ENCODE data around the gene HTR7. TPM values are rescaled to one million over a fixed set of nuclear protein-coding genes. Genes with fewer than 3 reads are reported as not detected.

HTR7 gene
- total RNA-seq, 1 donor, result 9.8 TPM

DNA sequence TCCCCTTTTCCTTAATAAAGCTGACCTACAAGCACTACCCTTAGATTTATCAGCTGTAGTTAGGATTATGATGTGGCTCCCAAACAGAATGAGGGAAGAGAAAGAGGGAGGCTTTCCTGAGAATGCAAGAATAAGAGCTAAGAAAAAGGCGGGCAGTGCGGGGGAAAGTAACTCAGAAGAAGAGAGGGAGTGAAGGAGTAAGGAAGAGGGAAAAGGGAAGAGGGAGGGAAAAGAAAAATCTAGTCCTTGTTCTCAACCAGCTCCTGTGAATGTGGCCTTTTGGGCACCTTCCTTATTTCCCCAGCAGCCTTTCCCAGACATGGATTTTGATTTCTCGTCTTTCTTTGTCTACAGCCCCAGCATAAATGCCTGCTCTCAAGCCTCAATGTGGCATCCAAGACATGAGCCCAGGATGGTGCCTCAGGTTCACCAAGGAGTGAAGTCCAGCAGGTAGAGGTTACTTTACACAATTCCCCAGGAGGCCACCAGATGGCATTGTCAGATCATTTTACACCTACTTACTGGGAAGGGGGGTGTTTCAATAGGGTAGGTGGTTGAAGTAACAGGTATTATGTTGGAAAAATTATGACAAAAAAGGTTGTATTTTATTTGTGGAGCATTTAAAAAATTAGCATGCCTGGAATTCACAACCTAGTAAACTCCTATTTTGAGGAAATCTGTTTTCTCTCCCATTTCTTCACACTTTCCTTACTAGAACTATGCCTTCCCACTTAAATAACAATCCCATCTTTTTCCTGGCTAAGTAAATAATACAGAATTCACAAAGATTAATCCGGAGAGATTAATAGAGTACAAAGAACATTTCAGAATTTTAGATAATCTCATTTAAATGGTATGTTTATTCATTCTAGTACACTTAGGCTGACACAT, 106.5 kb downstream of the HTR7 start:
- Histone ChIP-seq H3K27ac (ENCODE audit: low read depth, low read length) (no peak overlapping the region), H3K4me2 (ENCODE audit: insufficient read depth, low read length) (no peak overlapping the region), H2AFZ (ENCODE audit: low read length) (no peak overlapping the region), H4K20me1 (ENCODE audit: insufficient read depth, low read length) (no peaks in the 10 kb centered on the region), H3K9me3 (ENCODE audit: low read depth, low read length) (no peaks in the 10 kb centered on the region), H3K4me3 (ENCODE audit: insufficient read depth, low read length) (no peak overlapping the region), H3K79me2 (ENCODE audit: insufficient read depth, low read length) (no peaks in the 10 kb centered on the region), H3K27me3 (ENCODE audit: insufficient read depth, low read length) (no peaks in the 10 kb centered on the region), H3K4me1 (ENCODE audit: insufficient read depth, low read length) (no peaks in the 10 kb centered on the region), H3K36me3 (ENCODE audit: insufficient read depth, low read length) (no peaks in the 10 kb centered on the region)
- DNase-seq (ENCODE audit: insufficient read length, low spot score, missing footprints), result peak; percentile 39
- TF ChIP-seq, protein P1, sequence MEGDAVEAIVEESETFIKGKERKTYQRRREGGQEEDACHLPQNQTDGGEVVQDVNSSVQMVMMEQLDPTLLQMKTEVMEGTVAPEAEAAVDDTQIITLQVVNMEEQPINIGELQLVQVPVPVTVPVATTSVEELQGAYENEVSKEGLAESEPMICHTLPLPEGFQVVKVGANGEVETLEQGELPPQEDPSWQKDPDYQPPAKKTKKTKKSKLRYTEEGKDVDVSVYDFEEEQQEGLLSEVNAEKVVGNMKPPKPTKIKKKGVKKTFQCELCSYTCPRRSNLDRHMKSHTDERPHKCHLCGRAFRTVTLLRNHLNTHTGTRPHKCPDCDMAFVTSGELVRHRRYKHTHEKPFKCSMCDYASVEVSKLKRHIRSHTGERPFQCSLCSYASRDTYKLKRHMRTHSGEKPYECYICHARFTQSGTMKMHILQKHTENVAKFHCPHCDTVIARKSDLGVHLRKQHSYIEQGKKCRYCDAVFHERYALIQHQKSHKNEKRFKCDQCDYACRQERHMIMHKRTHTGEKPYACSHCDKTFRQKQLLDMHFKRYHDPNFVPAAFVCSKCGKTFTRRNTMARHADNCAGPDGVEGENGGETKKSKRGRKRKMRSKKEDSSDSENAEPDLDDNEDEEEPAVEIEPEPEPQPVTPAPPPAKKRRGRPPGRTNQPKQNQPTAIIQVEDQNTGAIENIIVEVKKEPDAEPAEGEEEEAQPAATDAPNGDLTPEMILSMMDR (IDR thresholded peaks at IDR 0.05; ENCODE audit: extremely low read depth, low read depth, low read length), result peak; percentile 82

DNA sequence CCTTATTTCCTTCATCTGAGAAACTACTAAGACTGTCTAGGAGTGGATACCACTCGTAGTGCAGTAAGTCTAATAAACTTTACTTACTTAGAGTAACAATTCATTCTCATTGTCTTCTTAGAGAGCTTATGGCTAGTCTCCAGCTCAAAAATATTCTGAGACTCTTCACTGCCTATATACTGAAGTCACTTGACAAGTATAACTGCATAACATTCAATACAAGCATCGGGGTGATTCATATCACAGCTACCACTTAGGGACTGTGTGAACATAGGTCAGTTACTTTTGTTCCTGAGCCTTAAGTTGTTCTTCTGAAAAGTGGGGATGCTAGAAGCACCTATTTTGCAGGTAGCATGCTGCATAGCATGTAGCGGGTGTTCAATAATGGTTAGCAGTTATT, 111.0 kb downstream of the HTR7 start:
- Histone ChIP-seq H3K27ac (ENCODE audit: low read depth, low read length) (no peak overlapping the region), H3K9me3 (ENCODE audit: low read depth, low read length) (no peaks in the 10 kb centered on the region), H3K4me2 (ENCODE audit: insufficient read depth, low read length) (no peak overlapping the region), H3K4me1 (ENCODE audit: insufficient read depth, low read length) (peaks cover 8% of the 10 kb centered on the region), H3K27me3 (ENCODE audit: insufficient read depth, low read length) (no peaks in the 10 kb centered on the region), H4K20me1 (ENCODE audit: insufficient read depth, low read length) (no peaks in the 10 kb centered on the region), H2AFZ (ENCODE audit: low read length) (no peak overlapping the region), H3K36me3 (ENCODE audit: insufficient read depth, low read length) (no peaks in the 10 kb centered on the region), H3K4me3 (ENCODE audit: insufficient read depth, low read length) (no peak overlapping the region), H3K79me2 (ENCODE audit: insufficient read depth, low read length) (no peaks in the 10 kb centered on the region)
- DNase-seq (ENCODE audit: insufficient read length, low spot score, missing footprints), result no peak
- TF ChIP-seq, protein P1 (IDR thresholded peaks at IDR 0.05; ENCODE audit: extremely low read depth, low read depth, low read length), result no peak

DNA sequence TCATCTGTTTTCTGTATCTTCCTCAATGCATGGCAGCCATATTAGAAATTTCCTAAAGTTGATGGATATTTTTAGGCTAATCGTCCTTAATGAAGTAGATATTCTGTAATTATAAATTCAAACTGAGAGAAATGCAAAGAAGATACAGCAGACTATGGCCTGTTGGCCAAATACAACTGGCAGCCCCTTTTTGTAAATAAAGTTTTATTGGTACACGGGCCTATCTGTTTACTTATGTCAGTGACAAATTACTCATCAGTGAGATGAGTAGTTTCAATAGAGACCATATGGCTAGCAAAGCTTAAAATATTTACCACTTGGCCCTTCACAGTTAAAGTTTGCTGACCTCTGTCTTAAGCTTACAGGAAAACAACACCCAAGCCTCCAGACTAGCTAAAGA, 112.3 kb downstream of the HTR7 start:
- no peak for DNase-seq (ENCODE audit: insufficient read length, low spot score, missing footprints)
- Histone ChIP-seq H3K4me2 (ENCODE audit: insufficient read depth, low read length) (no peak overlapping the region), H4K20me1 (ENCODE audit: insufficient read depth, low read length) (no peaks in the 10 kb centered on the region), H3K4me3 (ENCODE audit: insufficient read depth, low read length) (no peak overlapping the region), H3K27ac (ENCODE audit: low read depth, low read length) (no peak overlapping the region), H3K36me3 (ENCODE audit: insufficient read depth, low read length) (no peaks in the 10 kb centered on the region), H3K79me2 (ENCODE audit: insufficient read depth, low read length) (no peaks in the 10 kb centered on the region), H3K9me3 (ENCODE audit: low read depth, low read length) (no peaks in the 10 kb centered on the region), H3K27me3 (ENCODE audit: insufficient read depth, low read length) (no peaks in the 10 kb centered on the region), H2AFZ (ENCODE audit: low read length) (no peak overlapping the region), H3K4me1 (ENCODE audit: insufficient read depth, low read length) (peaks cover 8% of the 10 kb centered on the region)
- TF ChIP-seq, protein P1 (IDR thresholded peaks at IDR 0.05; ENCODE audit: extremely low read depth, low read depth, low read length), result no peak

DNA sequence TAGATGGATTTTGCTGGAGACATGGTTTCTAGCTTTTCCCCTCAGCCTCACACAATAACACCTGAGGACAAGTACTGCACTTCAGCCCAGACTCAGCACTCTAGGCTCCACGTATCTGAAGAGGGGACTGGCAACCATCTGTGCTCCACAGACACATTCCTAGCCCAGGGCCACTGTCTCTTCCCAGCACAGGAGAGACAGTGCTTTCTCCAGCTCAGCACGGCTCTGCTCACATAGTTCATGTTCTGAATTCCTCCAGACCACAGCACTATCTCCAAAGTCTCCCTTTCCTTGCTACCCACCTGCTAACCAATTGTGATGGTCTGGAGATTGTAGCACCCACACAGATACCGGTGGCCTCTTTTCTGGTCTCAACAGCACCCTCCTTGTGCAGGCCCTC, 114.5 kb downstream of the HTR7 start:
- Histone ChIP-seq H3K36me3 (ENCODE audit: insufficient read depth, low read length) (no peaks in the 10 kb centered on the region), H3K9me3 (ENCODE audit: low read depth, low read length) (no peaks in the 10 kb centered on the region), H3K27ac (ENCODE audit: low read depth, low read length) (no peak overlapping the region), H2AFZ (ENCODE audit: low read length) (no peak overlapping the region), H3K27me3 (ENCODE audit: insufficient read depth, low read length) (no peaks in the 10 kb centered on the region), H4K20me1 (ENCODE audit: insufficient read depth, low read length) (no peaks in the 10 kb centered on the region), H3K79me2 (ENCODE audit: insufficient read depth, low read length) (no peaks in the 10 kb centered on the region), H3K4me3 (ENCODE audit: insufficient read depth, low read length) (no peak overlapping the region), H3K4me1 (ENCODE audit: insufficient read depth, low read length) (peaks cover 8% of the 10 kb centered on the region), H3K4me2 (ENCODE audit: insufficient read depth, low read length) (no peak overlapping the region)
- no peak for DNase-seq (ENCODE audit: insufficient read length, low spot score, missing footprints)
- TF ChIP-seq, protein P1 (IDR thresholded peaks at IDR 0.05; ENCODE audit: extremely low read depth, low read depth, low read length), result no peak
